Prostate gland (tissue), 2 donors: ENCODE data around the gene CYP3A5.

Source experiments
- CTCF ChIP-seq, 4 experiments: fragments of 200-600 bp in 2 of 4; fragments of 450-650 bp in 2 of 4; sonication (generic) in 2 of 4; IDR thresholded peaks; 1 replicate in 3 of 4; 2 replicates in 1 of 4; pipeline ENCODE4 v1.5.1; 2016 to 2019; ENCODE audit warnings: antibody characterized with exemption in 4 of 4, mild to moderate bottlenecking in 2 of 4, moderate library complexity in 2 of 4
- POLR2A ChIP-seq: fragments of 450-650 bp; IDR thresholded peaks from one replicate; pipeline ENCODE4 v1.6.1; 2016; ENCODE audit warnings: antibody characterized with exemption, mild to moderate bottlenecking
- POLR2AphosphoS5 ChIP-seq: sonication (generic); formaldehyde crosslinking; IDR thresholded peaks from one replicate; pipeline ENCODE4 v1.6.1; 2017; ENCODE audit warnings: antibody characterized with exemption

- no peak for TF ChIP-seq CTCF (IDR thresholded peaks at IDR 0.05)
- no peak for TF ChIP-seq POLR2AphosphoS5
- TF ChIP-seq POLR2A: no peak
Measured at GRCh38 chr7:99599836-99600235, 80.0 kb downstream of the CYP3A5 start.
